ENCODE measurements around the gene FAM111A.

GRCh38 chr11:59137190-59137589 lies 5.5 kb upstream of the FAM111A start:
- TF ChIP-seq CTCF (IDR thresholded peaks at IDR 0.05 in 8 of 11, conservative IDR thresholded peaks at IDR 0.05 in 3 of 11) (no peak), POLR2A (IDR thresholded peaks at IDR 0.05) (no peak), POLR2AphosphoS5 (IDR thresholded peaks at IDR 0.05) (no peak)
